Adipocyte (in vitro differentiated cells): ENCODE measurements around the gene ASB4.
"Not testable (repeated sequence)": the region's sequence is repeated elsewhere in the genome, so short reads cannot be mapped to it uniquely, and the experiment has no call there.

Experiments used
- DNase-seq: peaks from one replicate; pipeline ENCODE4 v3.0.0-alpha.2; 2015; ENCODE audit warnings: low read depth
- H3K27me3 ChIP-seq: replicated peaks from 2 replicates; pipeline ENCODE4 v1.7.0; 2013; ENCODE audit warnings: mild to moderate bottlenecking, low read length, moderate library complexity; ENCODE audit not compliant: control insufficient read depth, insufficient read depth
- H3K36me3 ChIP-seq: 2 replicates; pipeline ENCODE4 v1.7.0; 2013; ENCODE audit warnings: low read length, mild to moderate bottlenecking, moderate library complexity; ENCODE audit not compliant: control insufficient read depth, insufficient read depth, severe bottlenecking
- H3K4me1 ChIP-seq: 2 replicates; pipeline ENCODE4 v1.7.0; 2013; ENCODE audit warnings: mild to moderate bottlenecking, low read length, moderate library complexity; ENCODE audit not compliant: control insufficient read depth, insufficient read depth
- H3K4me3 ChIP-seq: 2 replicates; pipeline ENCODE4 v1.7.0; 2013; ENCODE audit warnings: mild to moderate bottlenecking, low read length, moderate library complexity
- H3K9ac ChIP-seq: 2 replicates; pipeline ENCODE4 v1.7.0; 2013; ENCODE audit warnings: mild to moderate bottlenecking, low read length, moderate library complexity
- H3K9me3 ChIP-seq: 2 replicates; pipeline ENCODE4 v1.7.0; 2013; ENCODE audit warnings: mild to moderate bottlenecking, low read length, moderate library complexity; ENCODE audit not compliant: control insufficient read depth

The ASB4 gene

GRCh38 chr7:95545007-95545615 is 59.4 kb downstream of the ASB4 start:
- Histone ChIP-seq H3K9me3 (no peaks in the 10 kb centered on the region), H3K4me1 (peaks cover 45% of the 10 kb centered on the region), H3K27me3 (peaks cover 4% of the 10 kb centered on the region), H3K9ac (peak overlapping the region; percentile 81), H3K4me3 (peak overlapping the region; percentile 79), H3K36me3 (no peaks in the 10 kb centered on the region)
- peak; percentile 85 for DNase-seq

DNA sequence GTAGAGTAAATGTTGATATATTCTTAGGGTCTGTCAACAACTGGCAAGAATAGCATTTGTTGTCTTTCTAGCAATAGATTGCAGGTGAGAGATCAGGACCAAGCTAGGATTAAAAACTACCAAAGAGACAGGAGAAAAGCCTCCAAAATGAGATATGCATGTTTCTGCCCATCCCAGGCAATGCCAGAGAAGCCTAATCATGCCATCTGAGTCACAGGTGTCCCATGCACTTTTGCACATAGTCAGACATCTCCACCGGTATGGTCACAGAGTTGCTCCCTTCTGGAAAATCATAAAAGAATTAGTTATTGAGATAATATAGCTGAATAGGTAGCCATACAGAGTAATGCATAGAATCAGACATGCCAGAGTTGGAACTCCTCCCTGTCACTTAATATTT is 59.9 kb downstream of the ASB4 start:
- Histone ChIP-seq H3K36me3 (no peaks in the 10 kb centered on the region), H3K9me3 (no peaks in the 10 kb centered on the region), H3K9ac (peak overlapping the region; percentile 81), H3K4me3 (peak overlapping the region; percentile 79), H3K27me3 (peaks cover 4% of the 10 kb centered on the region), H3K4me1 (peaks cover 49% of the 10 kb centered on the region)
- no peak for DNase-seq

DNA sequence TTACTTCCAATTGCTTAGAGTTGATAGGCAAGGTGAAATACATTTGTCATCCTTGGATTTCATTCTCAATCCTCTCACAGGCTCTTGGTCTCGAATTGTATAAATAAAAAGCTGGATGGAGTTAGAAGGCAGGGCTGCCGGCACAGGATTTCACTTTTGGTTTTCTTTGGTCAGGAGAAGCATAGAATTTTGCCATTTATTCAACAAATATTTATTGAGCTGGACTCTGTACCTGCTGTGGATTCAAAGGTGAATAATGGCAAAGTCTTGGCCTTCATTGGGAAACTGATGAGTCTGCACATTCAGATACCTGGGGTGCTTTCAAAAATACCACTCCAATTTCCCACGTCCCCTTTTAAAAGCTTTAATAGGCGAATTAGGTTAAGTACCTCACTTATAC is 60.9 kb downstream of the ASB4 start:
- Histone ChIP-seq H3K9me3 (no peaks in the 10 kb centered on the region), H3K36me3 (no peaks in the 10 kb centered on the region), H3K27me3 (peaks cover under 1% of the 10 kb centered on the region), H3K9ac (peak overlapping the region; percentile 31), H3K4me1 (peaks cover 59% of the 10 kb centered on the region), H3K4me3 (peak overlapping the region; percentile 33)
- no peak for DNase-seq

- Histone ChIP-seq H3K4me3 (peak overlapping the region; percentile 33), H3K9ac (peak overlapping the region; percentile 15), H3K36me3 (no peaks in the 10 kb centered on the region), H3K4me1 (peaks cover 59% of the 10 kb centered on the region), H3K27me3 (no peaks in the 10 kb centered on the region), H3K9me3 (no peaks in the 10 kb centered on the region)
- DNase-seq = peak; percentile 12
Measured at GRCh38 chr7:95547361-95548348, 61.9 kb downstream of the ASB4 start.

- peak; percentile 84 for DNase-seq
- H3K36me3 ChIP-seq = no peaks in the 10 kb centered on the region
- H3K4me3 ChIP-seq = peak overlapping the region; percentile 42
- H3K9me3 ChIP-seq = no peaks in the 10 kb centered on the region
- H3K4me1 ChIP-seq = peaks cover 69% of the 10 kb centered on the region
- H3K9ac ChIP-seq = peak overlapping the region; percentile 80
- no peaks in the 10 kb centered on the region for H3K27me3 ChIP-seq
Measured at GRCh38 chr7:95549818-95550529, 64.2 kb downstream of the ASB4 start.

DNA sequence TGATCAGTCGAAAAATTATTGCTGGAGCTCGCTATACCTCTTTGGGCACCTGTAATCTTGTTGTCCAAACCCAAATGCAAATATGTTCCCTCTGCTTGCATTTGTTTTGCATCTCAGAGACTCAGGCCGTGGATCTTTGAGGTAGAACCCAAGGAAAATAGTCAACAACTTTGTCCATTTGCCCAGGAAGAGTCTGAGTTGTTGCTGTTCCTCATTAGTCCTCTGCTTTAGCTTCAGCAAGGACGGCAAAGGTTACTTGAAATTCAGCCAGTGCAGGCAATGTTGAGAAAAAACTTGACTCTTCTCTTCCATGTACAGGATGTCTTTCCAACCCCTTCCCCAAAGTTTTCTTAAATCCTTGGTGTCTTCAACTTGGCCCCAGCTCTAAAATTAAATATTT is 64.8 kb downstream of the ASB4 start:
- H3K9ac ChIP-seq = peak overlapping the region; percentile 80
- peak overlapping the region; percentile 42 for H3K4me3 ChIP-seq
- H3K36me3 ChIP-seq = no peaks in the 10 kb centered on the region
- peak; percentile 13 for DNase-seq
- H3K4me1 ChIP-seq = peaks cover 67% of the 10 kb centered on the region
- H3K27me3 ChIP-seq = no peaks in the 10 kb centered on the region
- no peaks in the 10 kb centered on the region for H3K9me3 ChIP-seq

DNA sequence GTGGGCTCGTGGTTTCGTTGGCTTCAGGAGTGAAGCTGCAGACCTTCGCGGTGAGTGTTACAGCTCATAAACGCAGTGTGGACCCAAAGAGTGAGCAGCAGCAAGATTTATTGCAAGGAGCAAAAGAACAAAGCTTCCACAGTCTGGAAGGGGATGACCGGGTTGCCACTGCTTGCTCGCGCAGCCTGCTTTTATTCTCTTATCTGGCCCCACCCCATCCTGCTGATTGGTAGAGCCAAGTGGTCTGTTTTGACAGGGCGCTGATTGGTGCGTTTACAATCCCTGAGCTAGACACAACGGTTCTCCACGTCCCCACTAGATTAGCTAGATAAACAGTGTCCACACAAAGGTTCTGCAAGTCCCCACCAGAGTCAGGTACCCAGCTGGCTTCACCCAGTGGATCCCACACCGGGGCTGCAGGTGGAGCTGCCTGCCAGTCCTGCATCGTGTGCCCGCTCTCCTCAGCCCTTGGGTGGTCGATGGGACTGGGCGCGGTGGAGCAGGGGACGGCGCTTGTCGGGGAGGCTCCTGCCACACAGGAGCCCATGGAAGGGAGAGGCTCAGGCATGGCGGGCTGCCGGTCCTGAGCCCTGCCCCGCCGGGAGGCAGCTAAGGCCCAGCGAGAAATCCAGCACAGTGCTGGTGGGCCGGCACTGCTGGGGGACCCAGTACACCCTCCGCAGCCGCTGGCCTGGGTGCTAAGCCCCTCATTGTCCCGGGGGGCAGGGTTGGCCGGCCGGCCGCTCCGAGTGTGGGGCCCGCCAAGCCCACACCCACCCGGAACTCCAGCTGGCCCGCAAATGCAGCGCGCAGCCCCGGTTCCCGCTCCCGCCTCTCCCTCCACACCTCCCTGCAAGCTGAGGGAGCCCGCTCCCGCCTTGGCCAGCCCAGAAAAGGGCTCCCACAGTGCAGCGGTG is 66.5 kb downstream of the ASB4 start:
- H3K4me1 ChIP-seq = peaks cover 52% of the 10 kb centered on the region
- H3K9ac ChIP-seq, DNase-seq, H3K27me3 ChIP-seq, H3K4me3 ChIP-seq, H3K36me3 ChIP-seq, H3K9me3 ChIP-seq: not testable (repeated sequence)

- no peak overlapping the region for H3K4me3 ChIP-seq
- no peaks in the 10 kb centered on the region for H3K36me3 ChIP-seq
- no peaks in the 10 kb centered on the region for H3K9me3 ChIP-seq
- peak overlapping the region; percentile 7 for H3K9ac ChIP-seq
- H3K4me1 ChIP-seq = peaks cover 38% of the 10 kb centered on the region
- H3K27me3 ChIP-seq = no peaks in the 10 kb centered on the region
- DNase-seq = no peak
Measured at GRCh38 chr7:95553939-95554338, 68.2 kb downstream of the ASB4 start.

DNA sequence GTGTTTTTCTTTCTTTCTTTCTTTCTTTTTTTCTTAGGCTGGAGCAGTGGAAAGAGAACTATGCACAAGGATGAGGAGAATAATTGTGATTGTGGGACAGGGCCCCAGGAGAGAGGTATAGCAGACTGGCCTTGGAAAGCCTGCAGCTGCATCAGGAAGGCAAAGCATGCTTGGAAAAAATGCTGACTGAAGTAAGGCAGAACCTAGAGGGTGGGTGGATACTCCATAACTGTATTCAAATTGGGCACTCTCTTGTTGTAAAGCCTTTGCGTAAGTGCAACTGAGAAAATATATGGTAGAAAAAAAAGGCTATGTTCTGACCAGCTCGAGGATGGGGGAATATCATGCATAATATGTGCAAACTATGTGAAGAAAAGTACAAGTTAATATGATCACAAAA is 71.0 kb downstream of the ASB4 start:
- Histone ChIP-seq H3K36me3 (no peaks in the 10 kb centered on the region), H3K4me1 (peaks cover 13% of the 10 kb centered on the region), H3K27me3 (no peaks in the 10 kb centered on the region), H3K9ac (no peak overlapping the region), H3K4me3 (no peak overlapping the region), H3K9me3 (no peaks in the 10 kb centered on the region)
- DNase-seq = no peak

GRCh38 chr7:95558864-95559263 is 73.1 kb downstream of the ASB4 start:
- Histone ChIP-seq H3K9ac (no peak overlapping the region), H3K4me1 (peaks cover 8% of the 10 kb centered on the region), H3K4me3 (no peak overlapping the region), H3K27me3 (no peaks in the 10 kb centered on the region), H3K9me3 (no peaks in the 10 kb centered on the region), H3K36me3 (no peaks in the 10 kb centered on the region)
- DNase-seq = no peak
